Transverse colon (tissue), 4 donors: Measurements from ENCODE around the gene TFDP2. TPM values are rescaled to one million over a fixed set of nuclear protein-coding genes. Genes with fewer than 3 reads are reported as not detected.
A peak's percentile ranks its signal among the peaks of the same experiment; 100 is the strongest.

ENCODE experiments used
- DNase-seq: peaks from one replicate; pipeline ENCODE4 v3.0.0-alpha.2; 2019
- H3K27ac ChIP-seq, 4 donors: fragments of 200-600 bp; sonication (generic); 2 replicates each; pipeline ENCODE4 v1.5.1; 2016 to 2018; ENCODE audit warnings: inconsistent platforms in 4 of 4
- H3K27me3 ChIP-seq: fragments of 200-600 bp; sonication (generic); 2 replicates; pipeline ENCODE4 v1.5.1; 2017; ENCODE audit warnings: inconsistent platforms
- H3K36me3 ChIP-seq, 4 donors: fragments of 200-600 bp; sonication (generic); 2 replicates each; pipeline ENCODE4 v1.5.1; 2017 to 2019; ENCODE audit warnings: inconsistent platforms in 4 of 4
- H3K4me1 ChIP-seq, 4 donors: fragments of 200-600 bp; sonication (generic); 2 replicates each; pipeline ENCODE4 v1.5.1; 2017 to 2020; ENCODE audit warnings: inconsistent platforms in 4 of 4
- H3K4me3 ChIP-seq, 4 donors: fragments of 200-600 bp; sonication (generic); 1 replicate in 1 of 4; 2 replicates in 3 of 4; pipeline versions ENCODE4 v1.5.1 to v1.6.1; 2017 to 2019; ENCODE audit warnings: inconsistent platforms in 4 of 4
- H3K9me3 ChIP-seq, 2 donors: fragments of 200-600 bp; sonication (generic); 2 replicates each; pipeline ENCODE4 v1.5.1; 2017 to 2019; ENCODE audit warnings: inconsistent platforms in 2 of 2
- EP300 ChIP-seq: sonication (generic); formaldehyde crosslinking; IDR thresholded peaks from one replicate; pipeline ENCODE4 v1.6.1; 2017; ENCODE audit warnings: antibody characterized with exemption, low read depth
- POLR2A ChIP-seq: fragments of 450-650 bp; IDR thresholded peaks from one replicate; pipeline ENCODE4 v1.6.1; 2016; ENCODE audit warnings: antibody characterized with exemption, mild to moderate bottlenecking, moderate library complexity
- POLR2AphosphoS5 ChIP-seq, 3 donors: sonication (generic); formaldehyde crosslinking; IDR thresholded peaks; one replicate each; pipeline ENCODE4 v1.6.1; 2016; ENCODE audit warnings: antibody characterized with exemption in 3 of 3
- WGBS, 2 donors: methylation state at CpG; one replicate each; pipeline ENCODE4 v1.1.5; 2018; ENCODE audit warnings: low coverage in 1 of 2; 5-methylcytosine and 5-hydroxymethylcytosine counted together
- in situ Hi-C, 4 donors: fragments of 200-750 bp; cut with MboI; loops; one replicate each; pipeline versions ENCODE4 v1.15.0 to v1.15.1; 2017; ENCODE audit warnings: low sequenced_read_pairs in 3 of 4, low pct_ligation_motif_present in 1 of 4, low pct_unique_long_range_greater_than_20kb in 1 of 4
- intact Hi-C: fragments of 100-400 bp; cut with DNase I; formaldehyde crosslinking; loops from one replicate; pipeline ENCODE4 v1.15.1; 2023; ENCODE audit warnings: low total_unique reads
- total RNA-seq, 4 donors: library from RNA; depleted of rRNA; stranded (reverse); fragments of >200 nt; gene quantifications; one replicate each; pipeline ENCODE4 v1.1.0, GENCODE V29; 2016
- TF ChIP-seq, protein P1 (sequence below), 5 experiments: fragments of 200-600 bp in 3 of 5; fragments of 450-650 bp in 2 of 5; sonication (generic) in 3 of 5; IDR thresholded peaks; 1 replicate in 2 of 5; 2 replicates in 3 of 5; pipeline ENCODE4 v1.5.1; 2016 to 2017; ENCODE audit warnings: antibody characterized with exemption in 5 of 5, inconsistent platforms in 3 of 5, mild to moderate bottlenecking in 2 of 5, moderate library complexity in 1 of 5

Gene TFDP2
- total RNA-seq, 4 donors from 2014 or later: 10.3 to 69.2 (median 41.3) TPM

DNA sequence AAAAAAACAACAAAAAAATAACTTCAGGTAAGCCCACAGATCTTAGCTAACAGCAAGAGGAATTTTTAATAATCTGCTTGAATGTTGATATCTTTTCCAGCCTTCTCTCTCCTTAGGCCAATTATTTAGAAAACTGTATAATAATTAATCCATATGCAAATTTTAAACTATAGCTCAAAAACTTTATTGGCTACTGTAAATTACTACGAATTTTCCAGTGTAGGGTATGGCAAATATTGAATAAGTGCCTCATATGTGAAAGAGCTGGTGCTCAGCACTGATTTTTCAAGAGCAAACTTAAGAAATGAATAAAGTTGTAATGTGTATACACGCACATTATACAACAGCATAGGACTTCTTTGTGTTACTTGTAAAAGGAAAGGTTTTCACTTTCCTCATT lies 123.0 kb downstream of the TFDP2 start:
- no peaks in the 10 kb centered on the region for H3K9me3 ChIP-seq
- no peak overlapping the region for H3K4me3 ChIP-seq
- H3K36me3 ChIP-seq: no peaks in the 10 kb centered on the region
- no peak for DNase-seq
- no peaks in the 10 kb centered on the region for H3K27me3 ChIP-seq
- in situ Hi-C loops (no loop called here), intact Hi-C loops (no loop called here)
- WGBS, 2 donors: 71 to 79% methylated on average over 2 of the region's 2 CpGs
- H3K4me1 ChIP-seq: peaks cover under 1 to 48% (median 10%) of the 10 kb centered on the region in 4 donors
- TF ChIP-seq EP300 (no peak), POLR2A (no peak), POLR2AphosphoS5 (IDR thresholded peaks at IDR 0.05) (no peak)
- TF ChIP-seq, protein P1, sequence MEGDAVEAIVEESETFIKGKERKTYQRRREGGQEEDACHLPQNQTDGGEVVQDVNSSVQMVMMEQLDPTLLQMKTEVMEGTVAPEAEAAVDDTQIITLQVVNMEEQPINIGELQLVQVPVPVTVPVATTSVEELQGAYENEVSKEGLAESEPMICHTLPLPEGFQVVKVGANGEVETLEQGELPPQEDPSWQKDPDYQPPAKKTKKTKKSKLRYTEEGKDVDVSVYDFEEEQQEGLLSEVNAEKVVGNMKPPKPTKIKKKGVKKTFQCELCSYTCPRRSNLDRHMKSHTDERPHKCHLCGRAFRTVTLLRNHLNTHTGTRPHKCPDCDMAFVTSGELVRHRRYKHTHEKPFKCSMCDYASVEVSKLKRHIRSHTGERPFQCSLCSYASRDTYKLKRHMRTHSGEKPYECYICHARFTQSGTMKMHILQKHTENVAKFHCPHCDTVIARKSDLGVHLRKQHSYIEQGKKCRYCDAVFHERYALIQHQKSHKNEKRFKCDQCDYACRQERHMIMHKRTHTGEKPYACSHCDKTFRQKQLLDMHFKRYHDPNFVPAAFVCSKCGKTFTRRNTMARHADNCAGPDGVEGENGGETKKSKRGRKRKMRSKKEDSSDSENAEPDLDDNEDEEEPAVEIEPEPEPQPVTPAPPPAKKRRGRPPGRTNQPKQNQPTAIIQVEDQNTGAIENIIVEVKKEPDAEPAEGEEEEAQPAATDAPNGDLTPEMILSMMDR (IDR thresholded peaks at IDR 0.05): no peak
- no peak overlapping the region for H3K27ac ChIP-seq

DNA sequence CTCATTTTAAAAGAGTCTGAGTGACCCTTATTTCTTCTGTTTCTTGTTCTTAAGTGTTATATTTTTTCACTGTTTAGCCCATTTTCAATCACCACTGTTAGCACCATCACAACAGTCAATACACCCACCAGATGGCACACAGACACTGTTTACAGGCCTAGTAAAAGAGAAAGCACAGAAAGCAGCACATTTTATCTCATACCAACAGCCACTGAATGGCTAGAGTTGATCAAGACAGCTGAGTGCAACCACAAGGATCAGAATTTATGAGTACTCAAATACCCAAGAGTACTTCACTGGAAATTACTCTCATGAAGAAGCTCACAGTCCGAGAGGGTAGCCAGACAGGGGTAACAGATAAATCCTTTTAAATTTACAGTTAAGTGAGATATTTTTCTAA lies 127.0 kb downstream of the TFDP2 start:
- Histone ChIP-seq H3K9me3 (no peaks in the 10 kb centered on the region), H3K4me1 (peaks cover 3 to 20% (median 9%) of the 10 kb centered on the region in 4 donors), H3K27ac (no peak overlapping the region), H3K27me3 (no peaks in the 10 kb centered on the region), H3K36me3 (no peaks in the 10 kb centered on the region), H3K4me3 (no peak overlapping the region)
- 63 to 65% methylated on average over 1 of the region's 1 CpG for WGBS, 2 donors
- no peak for TF ChIP-seq POLR2AphosphoS5 (IDR thresholded peaks at IDR 0.05)
- TF ChIP-seq, protein P1 (IDR thresholded peaks at IDR 0.05): peak in 1 of 5 experiments; percentile 19
- intact Hi-C loops (no loop called here), in situ Hi-C loops (no loop called here)
- DNase-seq: no peak

DNA sequence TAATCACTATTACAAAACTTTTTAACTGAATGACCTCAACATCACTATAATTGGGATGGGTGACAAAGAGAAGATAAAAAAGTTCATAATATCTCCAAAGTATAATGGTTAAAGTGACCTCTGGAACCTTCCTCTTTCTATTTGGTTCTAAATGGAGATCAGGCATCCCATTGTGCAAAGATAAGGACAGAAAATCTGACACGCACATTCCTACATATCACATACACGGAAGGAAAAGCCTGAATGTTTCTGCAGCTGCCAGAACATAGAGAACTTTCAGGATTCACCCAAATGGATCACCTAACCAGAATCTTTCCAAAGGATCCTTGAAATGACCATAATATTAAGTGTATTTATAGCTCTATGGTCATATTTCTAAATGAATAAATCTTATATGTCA lies 128.2 kb downstream of the TFDP2 start:
- intact Hi-C loops (no loop called here), in situ Hi-C loops (no loop called here)
- H3K27me3 ChIP-seq: no peaks in the 10 kb centered on the region
- no peak overlapping the region for H3K27ac ChIP-seq
- no peak for DNase-seq
- H3K36me3 ChIP-seq: no peaks in the 10 kb centered on the region
- WGBS, 2 donors: 72 to 83% methylated on average over 2 of the region's 2 CpGs
- peaks cover 3 to 12% (median 8%) of the 10 kb centered on the region in 4 donors for H3K4me1 ChIP-seq
- no peak for TF ChIP-seq POLR2AphosphoS5 (IDR thresholded peaks at IDR 0.05)
- TF ChIP-seq, protein P1 (IDR thresholded peaks at IDR 0.05): no peak
- no peak overlapping the region for H3K4me3 ChIP-seq
- H3K9me3 ChIP-seq: no peaks in the 10 kb centered on the region

DNA sequence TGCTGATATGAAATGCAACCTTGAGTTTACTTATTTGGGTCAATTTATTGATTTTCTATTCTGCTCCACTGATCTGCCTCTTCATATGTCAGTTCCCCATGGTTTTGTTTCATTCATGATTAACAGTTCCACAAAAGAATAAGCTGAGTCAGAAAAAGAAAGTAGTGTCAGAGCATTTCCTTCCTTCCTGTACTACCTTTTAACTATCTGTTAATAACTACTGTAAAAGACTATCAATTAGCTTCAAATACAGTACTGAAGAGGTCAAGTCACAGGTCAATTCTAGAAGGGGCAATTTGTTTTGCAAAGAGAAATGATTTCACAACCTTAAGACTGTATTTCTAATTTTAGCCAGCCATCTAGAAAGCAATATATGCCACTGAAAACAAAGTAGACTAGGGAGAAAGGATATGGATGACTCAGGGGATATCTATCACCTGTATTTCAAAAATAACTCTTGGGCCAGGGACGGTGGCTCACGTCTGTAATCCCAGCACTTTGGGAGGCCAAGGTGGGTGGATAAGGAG lies 129.5 kb downstream of the TFDP2 start:
- intact Hi-C loops: no loop called here
- in situ Hi-C loops: no loop called here
- 50 to 52% methylated on average over 2 of the region's 2 CpGs for WGBS, 2 donors
- peaks cover 3 to 12% (median 8%) of the 10 kb centered on the region in 4 donors for H3K4me1 ChIP-seq
- no peak overlapping the region for H3K4me3 ChIP-seq
- H3K27ac ChIP-seq: no peak overlapping the region
- H3K9me3 ChIP-seq: no peaks in the 10 kb centered on the region
- H3K27me3 ChIP-seq: no peaks in the 10 kb centered on the region
- no peaks in the 10 kb centered on the region for H3K36me3 ChIP-seq
- no peak for DNase-seq
- no peak for TF ChIP-seq POLR2AphosphoS5 (IDR thresholded peaks at IDR 0.05)
- TF ChIP-seq EP300: no peak
- TF ChIP-seq POLR2A: no peak
- TF ChIP-seq, protein P1 (IDR thresholded peaks at IDR 0.05): no peak
